Neuron (in vitro differentiated cells): ENCODE data around the gene MSANTD4.

Experiments used
- H2AFZ ChIP-seq: one replicate; pipeline ENCODE4 v1.6.1; 2013; ENCODE audit warnings: low read depth, mild to moderate bottlenecking, inconsistent platforms, low read length, moderate library complexity
- H3K27me3 ChIP-seq: one replicate; pipeline ENCODE4 v1.6.1; 2013; ENCODE audit warnings: low read length; ENCODE audit not compliant: insufficient read depth
- H3K36me3 ChIP-seq: one replicate; pipeline ENCODE4 v1.6.1; 2013; ENCODE audit warnings: low read length; ENCODE audit not compliant: insufficient read depth
- H3K4me1 ChIP-seq: one replicate; pipeline ENCODE4 v1.6.1; 2013; ENCODE audit warnings: low read length; ENCODE audit not compliant: insufficient read depth
- H3K4me3 ChIP-seq: 2 replicates; pipeline ENCODE4 v1.5.1; 2013; ENCODE audit warnings: mild to moderate bottlenecking, low read length, moderate library complexity
- H3K9me3 ChIP-seq: one replicate; pipeline ENCODE4 v1.6.1; 2013; ENCODE audit warnings: low read length

Gene MSANTD4

GRCh38 chr11:105991888-105992287, 30.2 kb downstream of the MSANTD4 start:
- H3K36me3 ChIP-seq, result peaks cover 12% of the 10 kb centered on the region
- peaks cover 6% of the 10 kb centered on the region for H3K9me3 ChIP-seq
- H2AFZ ChIP-seq, result no peak overlapping the region
- no peak overlapping the region for H3K4me3 ChIP-seq
- H3K4me1 ChIP-seq, result no peaks in the 10 kb centered on the region
- H3K27me3 ChIP-seq, result no peaks in the 10 kb centered on the region

- Histone ChIP-seq H3K27me3 (no peaks in the 10 kb centered on the region), H3K4me3 (no peak overlapping the region), H3K9me3 (peaks cover 6% of the 10 kb centered on the region), H3K4me1 (no peaks in the 10 kb centered on the region), H3K36me3 (no peaks in the 10 kb centered on the region), H2AFZ (no peak overlapping the region)
Observed at GRCh38 chr11:105989124-105989523, 32.9 kb downstream of the MSANTD4 start.

- Histone ChIP-seq H3K27me3 (no peaks in the 10 kb centered on the region), H3K36me3 (no peaks in the 10 kb centered on the region), H3K4me1 (no peaks in the 10 kb centered on the region), H3K9me3 (peaks cover under 1% of the 10 kb centered on the region), H3K4me3 (no peak overlapping the region), H2AFZ (no peak overlapping the region)
Observed at GRCh38 chr11:105988197-105988596, 33.8 kb downstream of the MSANTD4 start.

- H3K36me3 ChIP-seq, result no peaks in the 10 kb centered on the region
- no peak overlapping the region for H2AFZ ChIP-seq
- H3K4me3 ChIP-seq, result no peak overlapping the region
- no peaks in the 10 kb centered on the region for H3K9me3 ChIP-seq
- H3K4me1 ChIP-seq, result no peaks in the 10 kb centered on the region
- no peaks in the 10 kb centered on the region for H3K27me3 ChIP-seq
Observed at GRCh38 chr11:105986554-105986953, 35.5 kb downstream of the MSANTD4 start.

GRCh38 chr11:105979997-105980703, 41.9 kb downstream of the MSANTD4 start:
- Histone ChIP-seq H3K27me3 (no peaks in the 10 kb centered on the region), H3K4me3 (no peak overlapping the region), H3K4me1 (no peaks in the 10 kb centered on the region), H3K36me3 (no peaks in the 10 kb centered on the region), H2AFZ (no peak overlapping the region), H3K9me3 (no peaks in the 10 kb centered on the region)

GRCh38 chr11:105975128-105975527, 46.9 kb downstream of the MSANTD4 start:
- H3K27me3 ChIP-seq, result no peaks in the 10 kb centered on the region
- H3K36me3 ChIP-seq, result no peaks in the 10 kb centered on the region

GRCh38 chr11:105969756-105970155, 52.3 kb downstream of the MSANTD4 start:
- Histone ChIP-seq H2AFZ (no peak overlapping the region), H3K9me3 (no peaks in the 10 kb centered on the region), H3K4me1 (no peaks in the 10 kb centered on the region), H3K4me3 (no peak overlapping the region), H3K27me3 (no peaks in the 10 kb centered on the region), H3K36me3 (no peaks in the 10 kb centered on the region)

More at GRCh38 chr11:105975128-105975527, 46.9 kb downstream of the MSANTD4 start:
- no peaks in the 10 kb centered on the region for H3K9me3 ChIP-seq
- H2AFZ ChIP-seq, result no peak overlapping the region
- H3K4me1 ChIP-seq, result no peaks in the 10 kb centered on the region
- H3K4me3 ChIP-seq, result no peak overlapping the region

GRCh38 chr11:105968021-105968697, 53.9 kb downstream of the MSANTD4 start:
- no peaks in the 10 kb centered on the region for H3K9me3 ChIP-seq
- H3K27me3 ChIP-seq, result no peaks in the 10 kb centered on the region
- no peaks in the 10 kb centered on the region for H3K36me3 ChIP-seq
- no peaks in the 10 kb centered on the region for H3K4me1 ChIP-seq
- H3K4me3 ChIP-seq, result no peak overlapping the region
- no peak overlapping the region for H2AFZ ChIP-seq

GRCh38 chr11:105960252-105961245, 61.5 kb downstream of the MSANTD4 start:
- H3K36me3 ChIP-seq, result no peaks in the 10 kb centered on the region
- no peaks in the 10 kb centered on the region for H3K9me3 ChIP-seq
- H3K4me3 ChIP-seq, result no peak overlapping the region
- H3K27me3 ChIP-seq, result no peaks in the 10 kb centered on the region
- H3K4me1 ChIP-seq, result no peaks in the 10 kb centered on the region
- no peak overlapping the region for H2AFZ ChIP-seq
